Measurements from ENCODE around the gene IQCM.

DNA sequence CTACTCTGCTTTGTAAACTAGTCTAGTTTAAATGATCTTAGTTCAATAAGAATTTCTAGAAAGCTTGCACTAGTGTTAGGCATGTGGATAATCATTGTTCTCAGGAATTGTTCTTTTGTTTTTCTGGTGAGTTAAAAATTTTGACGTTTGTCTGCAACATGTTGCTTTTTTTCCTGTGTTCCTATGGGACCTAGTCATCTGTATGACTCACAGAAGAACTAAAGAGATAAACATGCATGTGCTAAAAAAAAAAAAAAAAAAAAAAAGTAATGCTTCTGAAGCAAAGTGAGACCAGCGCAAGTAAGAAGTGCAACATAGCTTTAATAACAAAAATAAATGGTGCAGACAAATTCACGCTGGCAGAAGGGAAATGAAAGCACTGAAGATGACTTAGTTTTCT lies 471.2 kb downstream of the IQCM start:
- TF ChIP-seq EP300 (IDR thresholded peaks at IDR 0.05; ENCODE audit: borderline replicate concordance in 1 of 2, low read depth in 1 of 2, low read length in 1 of 2) (no peak), ELF1 (IDR thresholded peaks at IDR 0.05) (no peak), EZH2phosphoT487 (IDR thresholded peaks at IDR 0.05; ENCODE audit: borderline replicate concordance, low read depth) (no peak), GATA2 (CRISPR knock-in tag; IDR thresholded peaks at IDR 0.05) (no peak), RCOR1 (IDR thresholded peaks at IDR 0.05; ENCODE audit: low read length) (no peak), TAF1 (IDR thresholded peaks at IDR 0.05; ENCODE audit: borderline replicate concordance, low read depth, low read length) (no peak)
- TF ChIP-seq, protein P1, sequence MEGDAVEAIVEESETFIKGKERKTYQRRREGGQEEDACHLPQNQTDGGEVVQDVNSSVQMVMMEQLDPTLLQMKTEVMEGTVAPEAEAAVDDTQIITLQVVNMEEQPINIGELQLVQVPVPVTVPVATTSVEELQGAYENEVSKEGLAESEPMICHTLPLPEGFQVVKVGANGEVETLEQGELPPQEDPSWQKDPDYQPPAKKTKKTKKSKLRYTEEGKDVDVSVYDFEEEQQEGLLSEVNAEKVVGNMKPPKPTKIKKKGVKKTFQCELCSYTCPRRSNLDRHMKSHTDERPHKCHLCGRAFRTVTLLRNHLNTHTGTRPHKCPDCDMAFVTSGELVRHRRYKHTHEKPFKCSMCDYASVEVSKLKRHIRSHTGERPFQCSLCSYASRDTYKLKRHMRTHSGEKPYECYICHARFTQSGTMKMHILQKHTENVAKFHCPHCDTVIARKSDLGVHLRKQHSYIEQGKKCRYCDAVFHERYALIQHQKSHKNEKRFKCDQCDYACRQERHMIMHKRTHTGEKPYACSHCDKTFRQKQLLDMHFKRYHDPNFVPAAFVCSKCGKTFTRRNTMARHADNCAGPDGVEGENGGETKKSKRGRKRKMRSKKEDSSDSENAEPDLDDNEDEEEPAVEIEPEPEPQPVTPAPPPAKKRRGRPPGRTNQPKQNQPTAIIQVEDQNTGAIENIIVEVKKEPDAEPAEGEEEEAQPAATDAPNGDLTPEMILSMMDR (IDR thresholded peaks at IDR 0.05): no peak
- TF ChIP-seq, protein P2, sequence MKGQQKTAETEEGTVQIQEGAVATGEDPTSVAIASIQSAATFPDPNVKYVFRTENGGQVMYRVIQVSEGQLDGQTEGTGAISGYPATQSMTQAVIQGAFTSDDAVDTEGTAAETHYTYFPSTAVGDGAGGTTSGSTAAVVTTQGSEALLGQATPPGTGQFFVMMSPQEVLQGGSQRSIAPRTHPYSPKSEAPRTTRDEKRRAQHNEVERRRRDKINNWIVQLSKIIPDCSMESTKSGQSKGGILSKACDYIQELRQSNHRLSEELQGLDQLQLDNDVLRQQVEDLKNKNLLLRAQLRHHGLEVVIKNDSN (IDR thresholded peaks at IDR 0.05; ENCODE audit: borderline replicate concordance, low read depth): no peak
- TF ChIP-seq, protein P3, sequence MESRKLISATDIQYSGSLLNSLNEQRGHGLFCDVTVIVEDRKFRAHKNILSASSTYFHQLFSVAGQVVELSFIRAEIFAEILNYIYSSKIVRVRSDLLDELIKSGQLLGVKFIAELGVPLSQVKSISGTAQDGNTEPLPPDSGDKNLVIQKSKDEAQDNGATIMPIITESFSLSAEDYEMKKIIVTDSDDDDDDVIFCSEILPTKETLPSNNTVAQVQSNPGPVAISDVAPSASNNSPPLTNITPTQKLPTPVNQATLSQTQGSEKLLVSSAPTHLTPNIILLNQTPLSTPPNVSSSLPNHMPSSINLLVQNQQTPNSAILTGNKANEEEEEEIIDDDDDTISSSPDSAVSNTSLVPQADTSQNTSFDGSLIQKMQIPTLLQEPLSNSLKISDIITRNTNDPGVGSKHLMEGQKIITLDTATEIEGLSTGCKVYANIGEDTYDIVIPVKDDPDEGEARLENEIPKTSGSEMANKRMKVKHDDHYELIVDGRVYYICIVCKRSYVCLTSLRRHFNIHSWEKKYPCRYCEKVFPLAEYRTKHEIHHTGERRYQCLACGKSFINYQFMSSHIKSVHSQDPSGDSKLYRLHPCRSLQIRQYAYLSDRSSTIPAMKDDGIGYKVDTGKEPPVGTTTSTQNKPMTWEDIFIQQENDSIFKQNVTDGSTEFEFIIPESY (IDR thresholded peaks at IDR 0.05; ENCODE audit: borderline replicate concordance, low read depth): no peak

Data from SK-N-SH (cell line).